Measurements from ENCODE around the gene TSFM.

The TSFM gene

GRCh38 chr12:57746025-57746424 is 36.6 kb upstream of the TSFM start:
- no peak for DNase-seq

GRCh38 chr12:57749061-57749460 is 33.5 kb upstream of the TSFM start:
- DNase-seq: no peak

- no peak for DNase-seq
Observed at GRCh38 chr12:57750561-57751431, 31.8 kb upstream of the TSFM start.

- no peak for DNase-seq
Observed at GRCh38 chr12:57751432-57751787, 31.2 kb upstream of the TSFM start.

GRCh38 chr12:57751788-57752667 is 30.6 kb upstream of the TSFM start, which contains the start of gene CDK4:
CDK4 (minus strand) TSS chr12:57752310; CDS start chr12:57751717, 593 bp downstream.
- peak; percentile 98 for DNase-seq

GRCh38 chr12:57752668-57753000 is 30.0 kb upstream of the TSFM start:
- DNase-seq: no peak

GRCh38 chr12:57753756-57754337 is 28.7 kb upstream of the TSFM start:
- DNase-seq: no peak

- DNase-seq: no peak
Observed at GRCh38 chr12:57754411-57755193, 28.0 kb upstream of the TSFM start, which contains the start of gene MARCHF9. MARCHF9 (plus strand) TSS chr12:57755103; CDS start chr12:57755529, 426 bp downstream.

GRCh38 chr12:57755194-57755453 is 27.5 kb upstream of the TSFM start:
- DNase-seq: no peak

GRCh38 chr12:57755454-57756372 is 26.9 kb upstream of the TSFM start:
- DNase-seq: no peak

GRCh38 chr12:57756406-57757341 is 25.9 kb upstream of the TSFM start:
- peak; percentile 80 for DNase-seq

GRCh38 chr12:57757771-57758170 is 24.8 kb upstream of the TSFM start:
- DNase-seq: no peak

- DNase-seq: no peak
Observed at GRCh38 chr12:57758552-57759359, 23.8 kb upstream of the TSFM start.

GRCh38 chr12:57759360-57759980 is 23.1 kb upstream of the TSFM start:
- no peak for DNase-seq

- no peak for DNase-seq
Observed at GRCh38 chr12:57760347-57760982, 22.1 kb upstream of the TSFM start.

- no peak for DNase-seq
Observed at GRCh38 chr12:57761391-57761998, 21.1 kb upstream of the TSFM start.

- no peak for DNase-seq
Observed at GRCh38 chr12:57762463-57762862, 20.1 kb upstream of the TSFM start.
